ENCODE results near the gene TECPR2. TPM values are rescaled to one million over a fixed set of nuclear protein-coding genes. Genes with fewer than 3 reads are reported as not detected.

TECPR2 gene
- total and polyA plus RNA-seq, 2 experiments from 2014 or later = 9.2 to 37.4 TPM

DNA sequence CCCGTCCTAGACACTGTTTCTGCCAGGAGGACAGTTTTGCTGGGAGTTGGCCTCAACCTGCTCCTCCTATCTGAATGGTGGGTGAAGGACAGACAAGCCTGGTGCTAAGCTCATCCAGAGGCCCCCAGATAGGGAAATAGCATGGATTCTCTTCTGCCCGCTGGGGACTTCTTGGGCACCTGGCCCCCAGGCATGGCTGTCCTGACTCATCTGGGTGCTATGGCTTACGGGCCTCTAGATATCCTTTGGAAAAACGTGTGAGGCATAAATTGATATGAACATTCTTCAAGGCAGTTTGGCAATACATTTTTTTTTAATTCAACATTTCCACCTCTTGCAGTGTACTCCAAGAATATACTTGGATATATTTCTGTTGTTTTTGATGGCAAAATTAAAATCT is 8.6 kb downstream of the TECPR2 start:
- H3K36me3 ChIP-seq = no peaks in the 10 kb centered on the region
- H3K4me3 ChIP-seq = no peak overlapping the region
- H3K27me3 ChIP-seq = no peaks in the 10 kb centered on the region
- TF ChIP-seq, protein P1, sequence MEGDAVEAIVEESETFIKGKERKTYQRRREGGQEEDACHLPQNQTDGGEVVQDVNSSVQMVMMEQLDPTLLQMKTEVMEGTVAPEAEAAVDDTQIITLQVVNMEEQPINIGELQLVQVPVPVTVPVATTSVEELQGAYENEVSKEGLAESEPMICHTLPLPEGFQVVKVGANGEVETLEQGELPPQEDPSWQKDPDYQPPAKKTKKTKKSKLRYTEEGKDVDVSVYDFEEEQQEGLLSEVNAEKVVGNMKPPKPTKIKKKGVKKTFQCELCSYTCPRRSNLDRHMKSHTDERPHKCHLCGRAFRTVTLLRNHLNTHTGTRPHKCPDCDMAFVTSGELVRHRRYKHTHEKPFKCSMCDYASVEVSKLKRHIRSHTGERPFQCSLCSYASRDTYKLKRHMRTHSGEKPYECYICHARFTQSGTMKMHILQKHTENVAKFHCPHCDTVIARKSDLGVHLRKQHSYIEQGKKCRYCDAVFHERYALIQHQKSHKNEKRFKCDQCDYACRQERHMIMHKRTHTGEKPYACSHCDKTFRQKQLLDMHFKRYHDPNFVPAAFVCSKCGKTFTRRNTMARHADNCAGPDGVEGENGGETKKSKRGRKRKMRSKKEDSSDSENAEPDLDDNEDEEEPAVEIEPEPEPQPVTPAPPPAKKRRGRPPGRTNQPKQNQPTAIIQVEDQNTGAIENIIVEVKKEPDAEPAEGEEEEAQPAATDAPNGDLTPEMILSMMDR (IDR thresholded peaks at IDR 0.05; ENCODE audit: low read depth, low read length) = no peak
- H3K27ac ChIP-seq = no peak overlapping the region
- no peak for DNase-seq (ENCODE audit: low read depth in 1 of 2, low spot score in 1 of 2)
- no peaks in the 10 kb centered on the region for H3K4me1 ChIP-seq (ENCODE audit: low read depth)
- H3K9me3 ChIP-seq (ENCODE audit: low read depth) = no peaks in the 10 kb centered on the region

DNA sequence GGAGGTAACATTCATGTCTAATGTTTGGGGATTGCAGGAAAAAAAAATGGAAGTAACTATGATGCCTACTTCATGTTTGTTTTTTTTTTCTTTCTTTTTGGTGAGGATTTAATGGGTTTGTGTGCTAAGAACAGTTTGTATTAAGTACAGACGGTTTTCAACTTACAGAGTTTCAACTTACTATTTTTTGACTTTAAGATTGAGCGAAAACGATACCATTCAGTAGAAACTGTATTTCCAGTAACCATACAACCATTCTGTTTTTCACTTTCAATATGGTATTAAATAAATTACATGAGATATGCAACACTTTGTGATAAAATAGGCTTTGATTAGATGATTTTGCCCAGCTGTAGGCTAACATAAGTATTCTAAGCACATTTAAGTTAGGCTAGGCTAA is 10.4 kb downstream of the TECPR2 start:
- Histone ChIP-seq H3K4me3 (no peak overlapping the region), H3K36me3 (no peaks in the 10 kb centered on the region), H3K9me3 (ENCODE audit: low read depth) (no peaks in the 10 kb centered on the region), H3K27ac (no peak overlapping the region), H3K4me1 (ENCODE audit: low read depth) (no peaks in the 10 kb centered on the region), H3K27me3 (no peaks in the 10 kb centered on the region)
- TF ChIP-seq, protein P1 (IDR thresholded peaks at IDR 0.05; ENCODE audit: low read depth, low read length) = no peak
- DNase-seq (ENCODE audit: low read depth in 1 of 2, low spot score in 1 of 2) = no peak

DNA sequence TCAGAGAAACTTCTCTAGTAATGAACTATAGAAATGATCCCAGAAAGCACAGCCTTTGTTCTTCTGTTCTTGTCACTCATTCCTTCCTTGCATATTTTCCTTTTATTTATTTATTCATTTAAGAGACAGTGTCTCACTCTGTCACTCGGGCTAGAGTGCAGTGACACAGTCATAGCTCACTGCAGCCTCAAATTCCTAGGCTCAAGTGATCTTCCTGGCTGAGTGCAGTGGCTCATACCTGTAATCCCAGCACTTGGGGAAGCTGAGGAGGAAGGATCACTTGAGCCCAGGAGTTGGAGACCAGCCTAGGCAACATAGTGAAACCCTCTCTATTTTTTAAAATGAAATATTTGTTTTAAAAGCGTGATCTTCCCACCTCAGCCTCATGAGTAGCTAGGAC is 11.5 kb downstream of the TECPR2 start:
- no peak overlapping the region for H3K27ac ChIP-seq
- H3K4me3 ChIP-seq = no peak overlapping the region
- H3K9me3 ChIP-seq (ENCODE audit: low read depth) = no peaks in the 10 kb centered on the region
- no peaks in the 10 kb centered on the region for H3K4me1 ChIP-seq (ENCODE audit: low read depth)
- no peaks in the 10 kb centered on the region for H3K36me3 ChIP-seq
- TF ChIP-seq, protein P1 (IDR thresholded peaks at IDR 0.05; ENCODE audit: low read depth, low read length) = no peak
- no peak for DNase-seq (ENCODE audit: low read depth in 1 of 2, low spot score in 1 of 2)
- H3K27me3 ChIP-seq = no peaks in the 10 kb centered on the region

DNA sequence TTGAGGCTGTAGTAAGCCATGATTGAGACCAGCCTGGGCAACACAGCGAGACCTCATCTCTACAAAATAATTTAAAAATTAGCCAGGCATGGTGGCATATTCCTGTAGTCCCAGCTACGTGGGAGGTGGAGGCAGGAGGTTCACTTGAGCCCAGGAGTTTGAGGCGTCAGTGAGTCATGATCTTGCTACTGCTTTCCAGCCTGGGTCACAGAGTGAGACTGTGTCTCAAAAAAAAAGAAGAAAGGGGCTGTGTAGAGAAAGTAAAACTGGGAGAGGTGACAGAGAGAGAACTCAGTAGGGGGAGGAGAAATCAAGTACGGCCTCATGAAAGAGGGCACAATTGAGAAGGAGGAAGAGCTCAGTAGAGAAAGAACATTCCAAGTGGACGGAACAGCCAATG is 12.4 kb downstream of the TECPR2 start:
- Histone ChIP-seq H3K36me3 (no peaks in the 10 kb centered on the region), H3K4me1 (ENCODE audit: low read depth) (no peaks in the 10 kb centered on the region), H3K27ac (no peak overlapping the region), H3K27me3 (no peaks in the 10 kb centered on the region), H3K9me3 (ENCODE audit: low read depth) (no peaks in the 10 kb centered on the region), H3K4me3 (no peak overlapping the region)
- no peak for DNase-seq (ENCODE audit: low read depth in 1 of 2, low spot score in 1 of 2)
- TF ChIP-seq, protein P1 (IDR thresholded peaks at IDR 0.05; ENCODE audit: low read depth, low read length) = no peak

DNA sequence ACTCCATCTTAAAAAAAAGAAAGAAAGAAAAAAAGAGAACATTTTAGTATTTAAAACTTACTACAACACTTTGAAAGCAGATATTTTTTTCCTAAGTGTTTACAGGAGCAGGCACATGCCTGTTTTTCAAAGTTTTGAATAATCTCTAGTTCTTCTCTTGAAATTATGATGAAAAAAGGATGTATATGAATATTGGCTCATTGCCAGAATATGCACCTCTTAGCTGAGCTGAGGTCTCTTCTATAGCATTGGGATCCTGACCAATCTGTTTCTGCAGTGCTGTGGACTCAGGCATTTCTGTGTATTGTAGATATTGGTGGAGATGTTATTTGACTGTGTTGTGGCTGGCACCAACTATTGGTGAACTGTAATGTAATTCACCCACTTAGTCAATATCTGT is 15.0 kb downstream of the TECPR2 start:
- TF ChIP-seq, protein P1 (IDR thresholded peaks at IDR 0.05; ENCODE audit: low read depth, low read length) = no peak
- H3K27me3 ChIP-seq = no peaks in the 10 kb centered on the region
- H3K4me1 ChIP-seq (ENCODE audit: low read depth) = no peaks in the 10 kb centered on the region
- H3K4me3 ChIP-seq = no peak overlapping the region
- no peaks in the 10 kb centered on the region for H3K9me3 ChIP-seq (ENCODE audit: low read depth)
- DNase-seq (ENCODE audit: low read depth in 1 of 2, low spot score in 1 of 2) = no peak
- peaks cover 3% of the 10 kb centered on the region for H3K36me3 ChIP-seq
- no peak overlapping the region for H3K27ac ChIP-seq

DNA sequence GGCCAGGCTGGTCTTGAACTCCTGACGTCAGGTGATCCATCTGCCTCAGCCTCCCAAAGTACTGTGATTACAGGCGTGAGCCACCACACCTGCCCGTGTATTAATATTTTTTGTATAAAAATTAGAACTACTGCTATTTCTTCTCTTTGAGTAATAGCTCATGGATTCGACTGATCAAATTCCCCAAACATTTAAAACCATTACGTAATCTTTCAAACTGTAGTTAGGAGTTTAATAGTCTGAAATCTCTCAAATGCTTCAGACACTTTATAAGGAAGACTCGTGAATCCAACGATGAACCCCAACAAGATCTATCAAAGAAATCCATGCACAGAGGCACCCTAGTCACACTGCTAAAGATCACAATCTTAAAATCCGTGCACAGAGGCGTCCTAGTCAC is 16.1 kb downstream of the TECPR2 start:
- H3K4me3 ChIP-seq = no peak overlapping the region
- H3K9me3 ChIP-seq (ENCODE audit: low read depth) = no peaks in the 10 kb centered on the region
- H3K4me1 ChIP-seq (ENCODE audit: low read depth) = no peaks in the 10 kb centered on the region
- no peak overlapping the region for H3K27ac ChIP-seq
- no peaks in the 10 kb centered on the region for H3K27me3 ChIP-seq
- TF ChIP-seq, protein P1 (IDR thresholded peaks at IDR 0.05; ENCODE audit: low read depth, low read length) = no peak
- no peak for DNase-seq (ENCODE audit: low read depth in 1 of 2, low spot score in 1 of 2)
- H3K36me3 ChIP-seq = peaks cover 3% of the 10 kb centered on the region

All from cardiac muscle cell (in vitro differentiated cells and primary cell).